ENCODE results near the gene SKIC2.
"Not testable (repeated sequence)": the region's sequence is repeated elsewhere in the genome, so short reads cannot be mapped to it uniquely, and the experiment has no call there.

- not testable (repeated sequence) for TF ChIP-seq POLR2A (IDR thresholded peaks at IDR 0.05; ENCODE audit: borderline replicate concordance, extremely low read depth, insufficient read depth, insufficient read length); REST (IDR thresholded peaks at IDR 0.05; ENCODE audit: low read depth); EGR1 (IDR thresholded peaks at IDR 0.05; ENCODE audit: low read depth); CTCF (IDR thresholded peaks at IDR 0.05 in 2 of 3, conservative IDR thresholded peaks at IDR 0.05 in 1 of 3; ENCODE audit: borderline replicate concordance in 1 of 3, insufficient read depth in 1 of 3, low read depth in 2 of 3, low read length in 2 of 3); EZH2 (IDR thresholded peaks at IDR 0.05); MAX (IDR thresholded peaks at IDR 0.05); SRF (IDR thresholded peaks at IDR 0.05; ENCODE audit: low read depth); ZNF274 (IDR thresholded peaks at IDR 0.05; ENCODE audit: low read depth, low read length); CBX3 (IDR thresholded peaks at IDR 0.05; ENCODE audit: low read depth); CEBPB (IDR thresholded peaks at IDR 0.05; ENCODE audit: low read depth); YY1 (IDR thresholded peaks at IDR 0.05; ENCODE audit: extremely low read depth, insufficient replicate concordance, low read depth, low read length); TCF7L2 (IDR thresholded peaks at IDR 0.05; ENCODE audit: borderline replicate concordance, extremely low read depth, insufficient read depth, insufficient read length); SP1 (IDR thresholded peaks at IDR 0.05; ENCODE audit: low read depth)
Measured at GRCh38 chr6:31976065-31976464, 17.1 kb downstream of the SKIC2 start.

Measured in HCT116 (cell line).